Brain microvascular endothelial cell (primary cell): ENCODE results near the gene SLC26A9.

Experiments used
- DNase-seq: peaks from one replicate; pipeline ENCODE4 v3.0.0-alpha.2; 2020
- H3K27ac ChIP-seq: fragments of 250-450 bp; sonication (Bioruptor Pico); 2 replicates; pipeline ENCODE4 v1.5.1; 2020; ENCODE audit warnings: mild to moderate bottlenecking, moderate library complexity
- H3K27me3 ChIP-seq: fragments of 250-450 bp; sonication (Bioruptor Pico); replicated peaks from 2 replicates; pipeline ENCODE4 v1.5.1; 2020; ENCODE audit warnings: mild to moderate bottlenecking
- H3K36me3 ChIP-seq: fragments of 250-450 bp; sonication (Bioruptor Pico); replicated peaks from 2 replicates; pipeline ENCODE4 v1.5.1; 2020; ENCODE audit warnings: mild to moderate bottlenecking
- H3K4me3 ChIP-seq: 2 replicates; pipeline ENCODE4 v1.5.1; 2011; ENCODE audit warnings: low read depth, mild to moderate bottlenecking, control low read depth, low read length, moderate library complexity
- CTCF ChIP-seq: IDR thresholded peaks from 2 replicates; pipeline ENCODE4 v1.5.1; 2011; ENCODE audit warnings: low read depth, mild to moderate bottlenecking, moderate library complexity, low read length, control low read depth, inconsistent platforms; ENCODE audit errors: missing control alignments
- in situ Hi-C: cut with HindIII; loops from 2 replicates; pipeline ENCODE4 v1.10.0; 2017; ENCODE audit warnings: low sequenced_read_pairs, low pct_ligation_motif_present

The SLC26A9 gene

GRCh38 chr1:205950826-205951549, 7.7 kb upstream of the SLC26A9 start:
- in situ Hi-C loops = no loop called here
- peaks cover 3% of the 10 kb centered on the region for H3K27me3 ChIP-seq
- no peak overlapping the region for H3K4me3 ChIP-seq
- H3K36me3 ChIP-seq = no peaks in the 10 kb centered on the region
- no peak for TF ChIP-seq CTCF
- DNase-seq = peak; percentile 19
- H3K27ac ChIP-seq = no peak overlapping the region

- in situ Hi-C loops = no loop called here
- peak; percentile 9 for DNase-seq
- TF ChIP-seq CTCF = no peak
- Histone ChIP-seq H3K27me3 (peaks cover 2% of the 10 kb centered on the region), H3K27ac (no peak overlapping the region), H3K4me3 (no peak overlapping the region), H3K36me3 (no peaks in the 10 kb centered on the region)
These were observed 7.0 kb upstream of the SLC26A9 start for GRCh38 chr1:205950280-205950679.

GRCh38 chr1:205949753-205950152, 6.5 kb upstream of the SLC26A9 start:
- H3K36me3 ChIP-seq = no peaks in the 10 kb centered on the region
- peaks cover 6% of the 10 kb centered on the region for H3K27me3 ChIP-seq
- no peak overlapping the region for H3K4me3 ChIP-seq
- DNase-seq = no peak
- in situ Hi-C loops = no loop called here
- TF ChIP-seq CTCF = no peak
- no peak overlapping the region for H3K27ac ChIP-seq

- Histone ChIP-seq H3K27ac (no peak overlapping the region), H3K27me3 (peaks cover 9% of the 10 kb centered on the region), H3K4me3 (no peak overlapping the region), H3K36me3 (no peaks in the 10 kb centered on the region)
- no peak for TF ChIP-seq CTCF
- no peak for DNase-seq
- in situ Hi-C loops = no loop called here
These were observed 5.6 kb upstream of the SLC26A9 start for GRCh38 chr1:205948886-205949285.

GRCh38 chr1:205948039-205948438, 4.8 kb upstream of the SLC26A9 start:
- TF ChIP-seq CTCF = no peak
- H3K4me3 ChIP-seq = no peak overlapping the region
- DNase-seq = no peak
- H3K27me3 ChIP-seq = peaks cover 15% of the 10 kb centered on the region
- in situ Hi-C loops = no loop called here
- H3K27ac ChIP-seq = no peak overlapping the region
- no peaks in the 10 kb centered on the region for H3K36me3 ChIP-seq

- Histone ChIP-seq H3K36me3 (no peaks in the 10 kb centered on the region), H3K27ac (no peak overlapping the region), H3K27me3 (peaks cover 23% of the 10 kb centered on the region), H3K4me3 (no peak overlapping the region)
- TF ChIP-seq CTCF = no peak
- in situ Hi-C loops = no loop called here
- DNase-seq = no peak
These were observed 3.8 kb upstream of the SLC26A9 start for GRCh38 chr1:205947024-205947423.
